ENCODE measurements around the gene NUDT22.

GRCh38 chr11:64268893-64269539 lies 42.9 kb downstream of the NUDT22 start:
- TF ChIP-seq EZH2 (IDR thresholded peaks at IDR 0.05; ENCODE audit: borderline replicate concordance, low read length) (no peak), CTCF (IDR thresholded peaks at IDR 0.05; ENCODE audit: low read length) (peak; percentile 25; the same call in 1 of the 2 replicates)

Measured in OCI-LY1 (cell line).